Activated gamma-delta T cell treated with anti-CD3 and anti-CD28 coated beads, Interleukin-2, amount 50 U/mL, for 16 hours (primary cell): ENCODE measurements around the gene CLPTM1.

Source experiments
- DNase-seq: peaks from one replicate; pipeline ENCODE4 v3.0.0-alpha.2; 2020; ENCODE audit warnings: low read depth

CLPTM1 gene

DNA sequence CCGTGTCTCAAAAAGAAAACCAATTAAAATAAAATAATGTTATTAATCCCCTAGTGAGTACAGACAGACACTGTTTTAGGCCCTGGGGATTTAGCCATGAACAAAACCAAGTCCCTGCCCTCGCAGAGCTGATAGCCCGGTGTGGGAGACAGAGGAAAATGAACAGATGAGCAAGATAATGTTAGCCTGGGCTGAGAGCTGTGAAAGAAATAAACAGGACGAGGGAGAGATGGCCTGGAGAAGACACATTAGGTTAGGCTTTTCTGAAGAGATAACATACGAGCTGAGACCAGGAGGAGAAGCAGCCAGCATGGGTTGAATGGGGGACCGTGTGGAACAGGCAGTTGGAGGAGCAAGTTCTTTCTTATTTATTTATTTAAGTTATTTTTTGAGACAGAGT is 55.1 kb downstream of the CLPTM1 start:
- no peak for DNase-seq

- no peak for DNase-seq
Observed at GRCh38 chr19:45011959-45012358, 56.8 kb downstream of the CLPTM1 start.

DNA sequence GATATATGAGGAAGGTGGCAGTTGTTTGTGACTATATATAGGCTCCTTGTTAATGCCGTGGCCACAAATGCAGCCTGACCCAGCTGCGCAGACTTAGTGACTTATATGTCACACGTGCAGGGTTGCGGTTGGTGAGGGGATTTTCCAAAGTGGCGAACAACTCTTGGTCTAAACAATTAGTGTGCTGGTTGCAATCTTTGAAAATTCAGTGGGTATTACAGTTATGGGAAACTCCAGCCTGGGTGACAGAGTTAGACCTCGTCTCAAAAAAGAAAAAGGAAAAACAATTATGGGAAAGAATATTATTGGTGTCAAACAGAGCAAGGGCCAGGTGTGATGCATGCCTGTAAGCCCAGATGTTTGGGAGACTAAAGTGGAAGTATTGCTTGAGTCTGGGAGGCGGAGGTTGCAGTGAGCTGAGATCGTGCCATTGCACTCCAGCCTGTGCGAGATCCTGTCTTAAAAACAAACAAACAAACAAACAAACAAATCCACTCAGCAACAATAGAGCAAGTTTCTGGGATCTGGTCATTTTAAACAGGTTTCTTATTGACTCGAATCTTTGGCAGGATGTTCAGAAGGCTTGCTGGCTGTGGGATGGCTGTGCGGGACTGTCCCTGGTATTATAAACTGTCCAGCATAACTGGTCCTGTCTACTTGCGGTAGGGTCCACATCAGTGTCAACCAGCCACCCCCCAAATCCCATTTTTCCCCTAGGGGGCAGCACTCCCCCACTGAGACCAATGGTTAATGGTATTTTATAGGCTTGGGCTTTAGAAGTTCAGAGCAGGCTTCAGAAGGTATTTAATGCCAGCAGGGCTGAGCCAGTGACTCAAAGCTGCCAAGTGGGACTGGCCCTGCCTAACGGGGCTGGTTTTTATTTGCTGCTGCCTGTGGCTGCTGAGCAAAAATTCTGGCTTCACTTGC is 61.5 kb downstream of the CLPTM1 start:
- DNase-seq, result peak; percentile 69

- no peak for DNase-seq
Observed at GRCh38 chr19:45019187-45019586, 64.0 kb downstream of the CLPTM1 start.

- no peak for DNase-seq
Observed at GRCh38 chr19:45020071-45020470, 64.9 kb downstream of the CLPTM1 start.

DNA sequence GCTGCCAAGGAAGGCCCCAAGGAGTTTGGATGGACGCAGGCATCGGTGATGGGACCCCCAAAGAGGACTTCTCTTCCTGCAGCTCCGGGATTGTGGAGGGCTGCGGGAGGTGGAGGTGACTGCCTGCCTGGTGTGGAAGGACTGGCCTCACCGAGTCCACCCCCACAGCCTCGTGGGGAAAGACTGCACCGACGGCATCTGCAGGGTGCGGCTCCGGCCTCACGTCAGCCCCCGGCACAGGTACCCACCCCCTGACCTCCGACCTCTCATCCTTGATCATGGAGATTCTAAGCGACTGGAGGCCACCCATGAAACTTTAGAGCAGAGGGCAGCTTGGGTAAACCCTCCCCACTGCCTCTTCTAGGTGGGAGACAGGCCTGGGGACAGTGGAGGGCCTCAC is 66.8 kb downstream of the CLPTM1 start:
- DNase-seq, result no peak

GRCh38 chr19:45023048-45023447 is 67.9 kb downstream of the CLPTM1 start:
- no peak for DNase-seq

DNA sequence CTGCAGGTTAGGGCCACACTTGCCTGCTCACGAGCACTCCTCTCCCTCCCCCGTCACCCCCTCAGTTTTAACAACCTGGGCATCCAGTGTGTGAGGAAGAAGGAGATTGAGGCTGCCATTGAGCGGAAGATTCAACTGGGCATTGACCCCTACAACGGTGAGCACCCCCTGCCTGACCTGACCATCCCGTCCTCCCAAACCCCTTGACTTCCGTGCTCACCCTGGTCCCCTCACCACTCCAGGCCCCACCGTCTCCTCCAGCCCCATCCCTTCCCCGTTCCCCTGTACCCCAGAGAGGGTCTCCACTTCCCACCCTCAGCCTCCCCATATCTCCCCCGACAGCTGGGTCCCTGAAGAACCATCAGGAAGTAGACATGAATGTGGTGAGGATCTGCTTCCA is 70.1 kb downstream of the CLPTM1 start:
- DNase-seq, result no peak

- no peak for DNase-seq
Observed at GRCh38 chr19:45027371-45027770, 72.2 kb downstream of the CLPTM1 start.

GRCh38 chr19:45030825-45031224 is 75.6 kb downstream of the CLPTM1 start:
- DNase-seq, result no peak

- DNase-seq, result no peak
Observed at GRCh38 chr19:45032421-45032820, 77.2 kb downstream of the CLPTM1 start.

DNA sequence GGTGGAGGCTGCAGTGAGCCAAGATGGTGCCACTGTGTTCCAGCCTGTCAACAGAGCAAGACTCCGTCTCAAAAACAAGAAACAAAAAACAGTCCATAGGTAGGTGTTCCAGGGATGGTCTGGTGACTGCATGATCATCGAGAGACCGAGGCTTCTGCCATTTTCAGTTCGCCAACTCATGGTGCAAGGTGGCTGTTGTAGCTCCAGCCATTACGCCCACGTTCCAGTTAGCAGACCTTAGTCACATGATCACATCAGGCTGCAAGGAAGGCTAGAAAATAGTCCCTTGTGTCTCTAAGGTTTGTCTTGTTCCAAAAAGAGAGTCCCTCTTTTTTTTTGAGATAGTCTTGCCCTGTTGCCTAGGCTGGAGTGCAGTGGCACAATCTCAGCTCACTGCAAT is 80.6 kb downstream of the CLPTM1 start:
- no peak for DNase-seq

GRCh38 chr19:45037393-45038169 is 82.4 kb downstream of the CLPTM1 start:
- no peak for DNase-seq

DNA sequence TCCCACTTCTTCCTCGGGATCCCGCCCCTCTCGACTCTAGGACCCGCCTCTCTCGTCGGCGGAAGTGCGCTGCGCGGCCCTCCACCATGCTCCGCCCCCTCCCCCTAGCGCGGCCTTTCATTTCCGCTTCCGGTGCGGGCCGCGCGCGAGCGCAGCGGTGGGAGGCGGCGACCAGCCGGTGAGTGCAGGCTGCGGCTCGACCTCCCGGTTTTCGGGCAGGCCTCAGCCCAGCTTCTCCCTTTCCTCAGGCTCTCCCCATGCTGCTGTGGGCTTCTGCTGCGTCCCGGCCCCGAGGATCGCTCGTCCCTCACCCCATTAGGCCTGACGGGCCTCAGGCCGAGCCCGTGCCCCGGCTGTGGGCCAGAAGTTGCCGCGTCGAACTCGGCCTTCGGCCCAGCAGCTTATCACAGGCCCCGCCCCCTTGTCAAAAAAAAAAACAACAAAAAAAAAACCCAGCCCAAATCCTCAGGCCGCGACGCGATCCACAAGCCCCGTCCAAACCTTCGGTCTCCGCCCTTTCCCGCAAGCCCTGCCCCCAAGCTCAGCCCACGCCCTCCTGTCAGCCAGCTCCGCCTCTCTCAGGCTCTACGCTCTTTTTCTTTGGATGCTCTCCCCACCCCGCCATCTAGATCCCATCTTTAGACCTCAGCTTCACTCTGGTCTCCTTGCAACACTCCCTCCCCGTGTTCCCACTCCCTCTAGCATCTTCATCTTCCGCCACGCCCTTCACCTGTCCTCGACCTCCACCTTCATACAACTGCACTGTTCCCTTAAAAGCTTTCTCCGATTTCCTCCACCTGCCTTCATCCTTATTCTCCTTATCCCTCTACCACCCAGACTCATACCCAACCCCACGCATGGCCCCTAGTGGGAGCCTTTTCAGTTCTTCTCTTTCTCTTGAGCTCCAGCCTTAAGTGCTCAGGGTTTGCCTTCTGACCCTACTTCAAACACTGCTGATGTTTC is 84.0 kb downstream of the CLPTM1 start, which contains the start of gene CLASRP:
Gene CLASRP (plus strand): TSS at position 115 of the 963 bp plus-strand sequence. CDS start 1,168 bp downstream, outside the sequence.
- peak; percentile 79 for DNase-seq

- DNase-seq, result no peak
Observed at GRCh38 chr19:45040059-45040771, 85.0 kb downstream of the CLPTM1 start.

DNA sequence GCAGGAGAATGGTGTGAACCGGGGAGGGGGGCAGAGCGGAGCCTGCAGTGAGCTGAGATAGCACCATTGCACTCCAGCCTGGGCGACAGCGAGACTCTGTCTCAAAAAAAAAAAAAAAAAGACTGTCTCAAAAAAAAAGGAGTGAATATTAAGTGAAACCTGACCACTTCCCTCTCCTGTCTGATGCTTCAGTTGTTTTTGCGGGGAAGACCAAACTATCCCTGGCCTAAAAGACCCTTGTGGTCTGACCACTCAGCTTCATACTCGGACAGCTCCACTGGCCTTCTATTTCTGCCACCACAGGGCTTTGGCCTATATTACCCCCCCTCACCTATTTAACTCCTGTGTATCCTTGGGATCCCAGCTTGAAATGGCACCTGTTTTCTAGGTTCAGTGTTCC is 85.9 kb downstream of the CLPTM1 start:
- no peak for DNase-seq
